Endothelial cell of hepatic sinusoid (primary cell): Measurements from ENCODE around the gene CTSC.

Experiments
- in situ Hi-C: cut with HindIII; loops from 2 replicates; pipeline ENCODE4 v1.10.0; 2017; ENCODE audit warnings: low sequenced_read_pairs

CTSC gene

GRCh38 chr11:88353386-88353785 is 15.8 kb upstream of the CTSC start:
- in situ Hi-C loops = no loop called here

- in situ Hi-C loops = no loop called here
These were observed 14.6 kb upstream of the CTSC start for GRCh38 chr11:88352139-88352538.

- in situ Hi-C loops = no loop called here
These were observed 11.3 kb upstream of the CTSC start for GRCh38 chr11:88348870-88349269.

GRCh38 chr11:88345949-88346348 is 8.4 kb upstream of the CTSC start:
- in situ Hi-C loops = no loop called here

GRCh38 chr11:88345408-88345807 is 7.9 kb upstream of the CTSC start:
- in situ Hi-C loops = no loop called here

GRCh38 chr11:88344869-88345268 is 7.3 kb upstream of the CTSC start:
- in situ Hi-C loops = no loop called here

GRCh38 chr11:88341522-88342251 is 4.2 kb upstream of the CTSC start:
- in situ Hi-C loops = no loop called here

- in situ Hi-C loops = no loop called here
These were observed 2.9 kb upstream of the CTSC start for GRCh38 chr11:88340366-88340935.

- in situ Hi-C loops = no loop called here
These were observed 592 bp upstream of the CTSC start for GRCh38 chr11:88337987-88338668.

- in situ Hi-C loops = no loop called here
These were observed 2.3 kb downstream of the CTSC start for GRCh38 chr11:88335284-88335683.

- in situ Hi-C loops = no loop called here
These were observed 3.7 kb downstream of the CTSC start for GRCh38 chr11:88333862-88334261.

GRCh38 chr11:88332851-88333250 is 4.7 kb downstream of the CTSC start:
- in situ Hi-C loops = no loop called here

- in situ Hi-C loops = no loop called here
These were observed 6.6 kb downstream of the CTSC start for GRCh38 chr11:88330826-88331428.

- in situ Hi-C loops = loop anchor here (10.0 kb wide), 1 partner anchor 85 kb away; no protein-coding TSS in a partner anchor
These were observed 7.8 kb downstream of the CTSC start for GRCh38 chr11:88329563-88330250.

GRCh38 chr11:88327462-88328143 is 9.9 kb downstream of the CTSC start:
- in situ Hi-C loops = loop anchor here (10.0 kb wide), 1 partner anchor 87 kb away; no protein-coding TSS in a partner anchor

GRCh38 chr11:88327061-88327460 is 10.5 kb downstream of the CTSC start:
- in situ Hi-C loops = loop anchor here (10.0 kb wide), 1 partner anchor 88 kb away; no protein-coding TSS in a partner anchor

- in situ Hi-C loops = loop anchor here (10.0 kb wide), 1 partner anchor 89 kb away; no protein-coding TSS in a partner anchor
These were observed 11.4 kb downstream of the CTSC start for GRCh38 chr11:88326099-88326498.

- in situ Hi-C loops = loop anchor here (10.0 kb wide), 1 partner anchor 90 kb away; no protein-coding TSS in a partner anchor
These were observed 12.8 kb downstream of the CTSC start for GRCh38 chr11:88324562-88325345.

- in situ Hi-C loops = loop anchor here (10.0 kb wide), 1 partner anchor 92 kb away; no protein-coding TSS in a partner anchor
These were observed 14.7 kb downstream of the CTSC start for GRCh38 chr11:88322881-88323280.
